ENCODE results near the gene RGS10.

- TF ChIP-seq CTCF (conservative IDR thresholded peaks at IDR 0.05), result no peak
- no peak for TF ChIP-seq EZH2 (IDR thresholded peaks at IDR 0.05; ENCODE audit: low read depth)
Observed at GRCh38 chr10:119524720-119525070, 17.8 kb downstream of the RGS10 start.
